SU-DHL-6 (cell line): ENCODE data around the gene MESD.

Experiments
- H2AFZ ChIP-seq: fragments of 200-600 bp; sonication (generic); 2 replicates; pipeline ENCODE4 v1.6.1; 2014; ENCODE audit warnings: low read depth, mild to moderate bottlenecking, moderate library complexity, mixed read lengths, antibody characterized with exemption, low read length; ENCODE audit not compliant: severe bottlenecking
- H3F3A ChIP-seq: fragments of 200-600 bp; shearing (Covaris generic); 2 replicates; pipeline ENCODE4 v1.6.0; 2016; ENCODE audit warnings: antibody characterized with exemption, mild to moderate bottlenecking; ENCODE audit not compliant: insufficient read depth
- H3K27ac ChIP-seq: fragments of 200-600 bp; sonication (generic); 2 replicates; pipeline ENCODE4 v1.5.1; 2016; ENCODE audit warnings: low read depth, mild to moderate bottlenecking, low read length, moderate library complexity, mixed read lengths
- H3K27me3 ChIP-seq: fragments of 200-600 bp; sonication (generic), shearing (Covaris generic); 2 replicates; pipeline ENCODE4 v1.6.0; 2014; ENCODE audit warnings: mild to moderate bottlenecking, low read length
- H3K36me3 ChIP-seq: fragments of 200-600 bp; sonication (generic); 2 replicates; pipeline ENCODE4 v1.6.1; 2014; ENCODE audit warnings: mild to moderate bottlenecking, low read length, mixed read lengths
- H3K4me2 ChIP-seq: fragments of 300-600, 200-600 bp; shearing (Covaris generic), sonication (generic); 2 replicates; pipeline ENCODE4 v1.6.0; 2014; ENCODE audit warnings: low read length, low read depth, mild to moderate bottlenecking; ENCODE audit not compliant: poor library complexity, severe bottlenecking
- H3K4me3 ChIP-seq: fragments of 200-600 bp; sonication (generic); 2 replicates; pipeline ENCODE4 v1.5.1; 2014; ENCODE audit warnings: antibody characterized with exemption, low read length, mild to moderate bottlenecking, mixed read lengths; ENCODE audit not compliant: insufficient read depth, poor library complexity, severe bottlenecking
- H3K79me2 ChIP-seq: fragments of 200-600 bp; sonication (generic); 2 replicates; pipeline ENCODE4 v1.6.1; 2014; ENCODE audit warnings: mild to moderate bottlenecking, low read length, moderate library complexity; ENCODE audit not compliant: insufficient read depth
- H3K9ac ChIP-seq: fragments of 200-600 bp; sonication (generic); 2 replicates; pipeline ENCODE4 v1.7.0; 2014; ENCODE audit warnings: mild to moderate bottlenecking, low read length
- H3K9me2 ChIP-seq: fragments of 200-600 bp; sonication (generic); replicated peaks from 2 replicates; pipeline ENCODE4 v1.6.1; 2014; ENCODE audit warnings: low read length; ENCODE audit not compliant: insufficient read depth
- H3K9me3 ChIP-seq: fragments of 200-600 bp; sonication (generic); 2 replicates; pipeline ENCODE4 v1.6.1; 2014; ENCODE audit warnings: low read length, mixed read lengths; ENCODE audit not compliant: insufficient read depth
- H4K20me1 ChIP-seq: fragments of 200-600 bp; sonication (generic); 2 replicates; pipeline ENCODE4 v1.6.1; 2014; ENCODE audit warnings: low read depth, mild to moderate bottlenecking, antibody characterized with exemption, low read length, moderate library complexity, mixed read lengths
- EZH2phosphoT487 ChIP-seq: fragments of 200-600 bp; sonication (generic), shearing (Covaris generic); conservative IDR thresholded peaks from 2 replicates; pipeline ENCODE4 v1.6.1; 2018; ENCODE audit warnings: mild to moderate bottlenecking, antibody characterized with exemption, low read length, moderate library complexity, mixed read lengths
- TF ChIP-seq, protein P1 (sequence below): fragments of 200-600 bp; sonication (generic); IDR thresholded peaks from one replicate; pipeline ENCODE4 v1.5.1; 2017; ENCODE audit warnings: antibody characterized with exemption, mild to moderate bottlenecking, low read length, moderate library complexity; ENCODE audit not compliant: insufficient read depth, poor library complexity, severe bottlenecking

MESD gene

DNA sequence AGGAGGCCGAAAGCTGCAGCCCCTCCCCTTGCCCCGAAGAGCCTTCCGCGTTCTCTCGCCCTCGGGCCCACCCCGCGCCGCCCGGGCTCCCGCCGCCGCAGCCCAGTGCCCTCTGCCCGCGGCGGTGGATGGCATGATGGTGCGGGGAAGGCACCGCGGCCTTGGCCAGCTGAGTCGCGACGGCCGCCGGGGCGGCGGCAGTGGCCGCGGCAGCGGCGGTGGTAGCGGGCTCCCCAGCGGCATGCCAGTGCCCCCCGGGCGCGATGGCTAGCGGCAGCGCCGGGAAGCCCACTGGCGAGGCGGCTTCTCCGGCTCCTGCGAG lies 12.4 kb upstream of the MESD start:
- H3K79me2 ChIP-seq, result peaks cover 52% of the 10 kb centered on the region

DNA sequence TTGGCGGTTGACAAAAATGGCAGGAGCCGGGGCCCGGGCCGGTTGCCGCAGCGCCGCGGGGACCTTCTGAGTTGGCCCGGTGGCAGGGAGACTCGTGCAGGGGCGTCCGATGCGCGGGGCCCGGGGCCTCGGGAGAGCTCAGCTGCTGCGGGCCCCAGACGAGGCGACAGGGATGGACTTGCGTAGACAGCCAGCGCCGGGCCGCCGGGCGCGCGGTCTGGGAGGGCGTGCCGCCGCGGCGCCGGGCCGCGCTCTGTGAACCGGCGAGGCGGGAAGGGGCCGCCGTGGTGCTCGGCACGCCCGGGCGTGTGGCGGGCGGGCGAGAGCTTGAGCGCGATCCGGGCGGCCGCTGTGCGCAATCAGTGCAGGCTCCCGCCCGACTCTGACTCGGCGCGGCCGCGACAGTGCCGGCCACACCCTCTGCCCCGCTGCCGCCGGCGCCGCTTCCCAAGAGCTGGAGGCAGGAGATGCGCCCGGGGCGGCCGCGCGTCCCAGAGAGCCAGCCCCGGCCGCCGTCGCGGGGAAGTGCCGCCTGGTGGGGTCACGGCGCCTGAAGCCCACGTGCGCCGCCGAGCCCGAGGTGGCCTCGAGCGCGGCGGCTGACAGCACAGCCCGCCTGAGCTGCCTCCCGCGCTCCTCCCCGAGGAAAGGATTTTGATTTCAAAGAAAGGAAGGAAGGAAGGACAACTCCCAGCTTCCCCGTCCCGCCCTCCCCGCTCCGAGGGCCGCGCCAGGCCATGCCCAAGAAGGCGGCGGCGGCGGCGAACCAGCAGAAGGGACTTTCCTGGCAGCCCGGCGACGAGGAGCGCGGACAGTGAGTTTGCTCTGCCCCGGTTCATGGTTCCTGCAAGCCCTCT lies 11.8 kb upstream of the MESD start:
- H3K27me3 ChIP-seq, result no peaks in the 10 kb centered on the region
- H2AFZ ChIP-seq, result peak overlapping the region; percentile 42
- peak overlapping the region; percentile 62 for H3K4me3 ChIP-seq
- no peaks in the 10 kb centered on the region for H3K9me3 ChIP-seq
- H3K9ac ChIP-seq, result peak overlapping the region; percentile 73
- H3K27ac ChIP-seq, result peak overlapping the region; percentile 65
- H3K9me2 ChIP-seq, result no peaks in the 10 kb centered on the region
- TF ChIP-seq, protein P1, sequence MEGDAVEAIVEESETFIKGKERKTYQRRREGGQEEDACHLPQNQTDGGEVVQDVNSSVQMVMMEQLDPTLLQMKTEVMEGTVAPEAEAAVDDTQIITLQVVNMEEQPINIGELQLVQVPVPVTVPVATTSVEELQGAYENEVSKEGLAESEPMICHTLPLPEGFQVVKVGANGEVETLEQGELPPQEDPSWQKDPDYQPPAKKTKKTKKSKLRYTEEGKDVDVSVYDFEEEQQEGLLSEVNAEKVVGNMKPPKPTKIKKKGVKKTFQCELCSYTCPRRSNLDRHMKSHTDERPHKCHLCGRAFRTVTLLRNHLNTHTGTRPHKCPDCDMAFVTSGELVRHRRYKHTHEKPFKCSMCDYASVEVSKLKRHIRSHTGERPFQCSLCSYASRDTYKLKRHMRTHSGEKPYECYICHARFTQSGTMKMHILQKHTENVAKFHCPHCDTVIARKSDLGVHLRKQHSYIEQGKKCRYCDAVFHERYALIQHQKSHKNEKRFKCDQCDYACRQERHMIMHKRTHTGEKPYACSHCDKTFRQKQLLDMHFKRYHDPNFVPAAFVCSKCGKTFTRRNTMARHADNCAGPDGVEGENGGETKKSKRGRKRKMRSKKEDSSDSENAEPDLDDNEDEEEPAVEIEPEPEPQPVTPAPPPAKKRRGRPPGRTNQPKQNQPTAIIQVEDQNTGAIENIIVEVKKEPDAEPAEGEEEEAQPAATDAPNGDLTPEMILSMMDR, result no peak
- no peak for TF ChIP-seq EZH2phosphoT487
- peaks cover 36% of the 10 kb centered on the region for H3F3A ChIP-seq
- H3K4me2 ChIP-seq, result peak overlapping the region; percentile 78
- H4K20me1 ChIP-seq, result peaks cover 9% of the 10 kb centered on the region; the same call in 1 of the 2 replicates
- peaks cover 10% of the 10 kb centered on the region; the same call in 1 of the 2 replicates for H3K36me3 ChIP-seq
- H3K79me2 ChIP-seq, result peaks cover 48% of the 10 kb centered on the region

More for the DNA sequence above, 12.4 kb upstream of the MESD start:
- peak overlapping the region; percentile 65; the same call in 1 of the 2 replicates for H3K27ac ChIP-seq
- H3K9ac ChIP-seq, result peak overlapping the region; percentile 73
- peak overlapping the region; percentile 78 for H3K4me2 ChIP-seq
- H2AFZ ChIP-seq, result no peak overlapping the region
- TF ChIP-seq, protein P1, result no peak
- no peak for TF ChIP-seq EZH2phosphoT487
- H3K9me3 ChIP-seq, result no peaks in the 10 kb centered on the region
- H3K9me2 ChIP-seq, result no peaks in the 10 kb centered on the region
- H4K20me1 ChIP-seq, result peaks cover 9% of the 10 kb centered on the region; the same call in 1 of the 2 replicates
- H3K4me3 ChIP-seq, result peak overlapping the region; percentile 62
- H3K27me3 ChIP-seq, result no peaks in the 10 kb centered on the region
- peaks cover 10% of the 10 kb centered on the region; the same call in 1 of the 2 replicates for H3K36me3 ChIP-seq
- H3F3A ChIP-seq, result peaks cover 36% of the 10 kb centered on the region

DNA sequence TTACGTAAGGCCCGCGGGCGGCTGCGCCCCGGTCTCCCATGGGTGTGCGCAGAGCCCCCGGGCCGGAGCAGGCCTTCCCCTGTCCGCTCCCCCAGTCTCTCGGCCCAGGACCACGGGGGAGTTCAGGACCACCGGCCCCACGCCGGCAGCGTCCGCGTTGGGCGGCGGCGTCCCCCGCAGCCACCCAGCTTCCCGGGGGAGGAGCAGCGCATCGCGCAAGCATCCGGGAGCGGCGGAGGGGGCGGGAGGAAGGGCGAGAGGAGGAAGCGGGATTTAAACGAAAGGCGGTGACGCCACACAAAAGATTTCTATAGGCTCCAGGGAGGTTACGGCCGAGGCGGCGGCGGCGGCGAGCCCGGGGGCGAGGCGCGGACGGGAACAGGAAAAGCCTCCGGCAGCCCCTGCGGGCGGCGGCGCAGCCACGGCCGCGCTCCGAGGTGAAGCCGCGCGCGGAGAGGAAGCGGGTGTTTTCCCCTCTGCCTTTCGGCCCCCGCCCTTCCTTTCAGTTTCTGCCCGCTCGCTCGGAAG lies 11.1 kb upstream of the MESD start, which contains the start of gene TLNRD1:
Gene TLNRD1, plus strand, starts transcription at position 300 of the 528 bp plus-strand sequence. CDS start 1,349 bp downstream, outside the sequence.
- H3K27me3 ChIP-seq, result no peaks in the 10 kb centered on the region
- peak within 1 kb of the TSS; percentile 73 for H3K9ac ChIP-seq
- H3K4me3 ChIP-seq, result peak within 1 kb of the TSS; percentile 62
- peaks cover 10% of the 10 kb centered on the region; the same call in 1 of the 2 replicates for H3K36me3 ChIP-seq
- peaks cover 36% of the 10 kb centered on the region for H3F3A ChIP-seq
- no peaks in the 10 kb centered on the region for H3K9me2 ChIP-seq
- peak within 1 kb of the TSS; percentile 42 for H2AFZ ChIP-seq
- H3K79me2 ChIP-seq, result peaks cover 41% of the 10 kb centered on the region
- TF ChIP-seq EZH2phosphoT487, result no peak
- TF ChIP-seq, protein P1, result no peak
- H4K20me1 ChIP-seq, result peaks cover 9% of the 10 kb centered on the region; the same call in 1 of the 2 replicates
- H3K4me2 ChIP-seq, result peak within 1 kb of the TSS; percentile 78
- H3K9me3 ChIP-seq, result no peaks in the 10 kb centered on the region
- peak within 1 kb of the TSS; percentile 65 for H3K27ac ChIP-seq
